Measurements from ENCODE around the gene OSCAR. TPM values are rescaled to one million over a fixed set of nuclear protein-coding genes. Genes with fewer than 3 reads are reported as not detected.

The OSCAR gene
- total and polyA plus RNA-seq, 10 of the 15 experiments (the other 5 are each of a cell fraction or from before 2014, with no cell fraction given): 0.08 to 0.27 (median 0.10) TPM; not detected in 7

- no peak for TF ChIP-seq PKNOX1 (IDR thresholded peaks at IDR 0.05)
- no peak for TF ChIP-seq ZNF687 (IDR thresholded peaks at IDR 0.05)
- TF ChIP-seq SMARCA5 (IDR thresholded peaks at IDR 0.05): 0 out of 2 replicates have a peak, but pooled peaks have one; percentile 46
- TF ChIP-seq EED (IDR thresholded peaks at IDR 0.05; ENCODE audit: low read depth): no peak
- TF ChIP-seq POLR2AphosphoS5 (IDR thresholded peaks at IDR 0.05; ENCODE audit: low read length): peak; percentile 85
- TF ChIP-seq NR2C1 (IDR thresholded peaks at IDR 0.05): no peak
- no peak for TF ChIP-seq BCL11A (IDR thresholded peaks at IDR 0.05; ENCODE audit: low read depth, low read length)
- peak in 1 of 2 experiments; percentile 36; a peak in 1 of 3 replicates for TF ChIP-seq EGR1 (IDR thresholded peaks at IDR 0.05; ENCODE audit: borderline replicate concordance in 1 of 2, low read depth in 2 of 2, low read length in 2 of 2)
- TF ChIP-seq ZNF592 (IDR thresholded peaks at IDR 0.05): no peak
- TF ChIP-seq NKRF (conservative IDR thresholded peaks at IDR 0.05): no peak; the same call in 1 of the 2 replicates
- no peak for TF ChIP-seq KAT2A (conservative IDR thresholded peaks at IDR 0.05; ENCODE audit: control insufficient read depth, low read depth, low read length)
- no peak for TF ChIP-seq MTA3 (IDR thresholded peaks at IDR 0.05; ENCODE audit: borderline replicate concordance, low read length)
- no peak for TF ChIP-seq BMI1 (IDR thresholded peaks at IDR 0.05; ENCODE audit: borderline replicate concordance)
- no peak; the same call in 1 of the 2 replicates for TF ChIP-seq SMAD5 (IDR thresholded peaks at IDR 0.05; ENCODE audit: low read depth)
- peak; percentile 83 for TF ChIP-seq CHD1 (IDR thresholded peaks at IDR 0.05; ENCODE audit: low read depth, low read length)
- no peak for TF ChIP-seq ZNF24 (IDR thresholded peaks at IDR 0.05)
- TF ChIP-seq HDAC6 (IDR thresholded peaks at IDR 0.05; ENCODE audit: unreplicated experiment): no peak
- TF ChIP-seq CBFB (IDR thresholded peaks at IDR 0.05; ENCODE audit: low read depth): no peak
- no peak; the same call in 1 of the 2 replicates for TF ChIP-seq NR2F1 (conservative IDR thresholded peaks at IDR 0.05)
- TF ChIP-seq NBN (IDR thresholded peaks at IDR 0.05): peak; percentile 28; the same call in 1 of the 2 replicates
Observed at GRCh38 chr19:54137699-54138488, 37.3 kb upstream of the OSCAR start, which contains the start of gene CNOT3 (continued).
